Coronary artery (tissue), 2 donors: ENCODE measurements around the gene NAGLU.
A peak's percentile ranks its signal among the peaks of the same experiment; 100 is the strongest.

Experiments
- DNase-seq: peaks from one replicate; pipeline ENCODE4 v3.0.0-alpha.2; 2017; ENCODE audit warnings: low spot score
- H3K27ac ChIP-seq, 2 donors: fragments of 200-600 bp; sonication (generic); one replicate each; pipeline ENCODE4 v1.5.1; 2016 to 2019
- H3K4me3 ChIP-seq: fragments of 200-600 bp; sonication (generic); 2 replicates; pipeline ENCODE4 v1.5.1; 2016; ENCODE audit warnings: mild to moderate bottlenecking, moderate library complexity
- TF ChIP-seq, protein P1 (sequence below): fragments of 200-600 bp; sonication (generic); IDR thresholded peaks from one replicate; pipeline ENCODE4 v1.5.1; 2019; ENCODE audit warnings: antibody characterized with exemption

NAGLU gene

DNA sequence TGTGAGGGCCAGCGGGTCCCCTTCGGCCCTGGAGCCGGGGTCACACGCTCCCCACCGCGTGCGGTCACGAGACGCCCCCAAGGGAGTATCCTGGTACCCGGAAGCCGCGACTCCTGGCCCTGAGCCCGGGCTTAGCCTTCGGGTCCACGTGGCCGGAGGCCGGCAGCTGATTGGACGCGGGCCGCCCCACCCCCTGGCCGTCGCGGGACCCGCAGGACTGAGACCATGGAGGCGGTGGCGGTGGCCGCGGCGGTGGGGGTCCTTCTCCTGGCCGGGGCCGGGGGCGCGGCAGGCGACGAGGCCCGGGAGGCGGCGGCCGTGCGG, at the start of gene NAGLU:
Gene NAGLU, plus strand, starts transcription at position 194 of the 324 bp plus-strand sequence. Its CDS starts 32 bp downstream, at position 226.
- Histone ChIP-seq H3K4me3 (peak within 1 kb of the TSS; percentile 75), H3K27ac (peak within 1 kb of the TSS; percentile 94 to 95)
- DNase-seq: peak; percentile 98
- TF ChIP-seq, protein P1, sequence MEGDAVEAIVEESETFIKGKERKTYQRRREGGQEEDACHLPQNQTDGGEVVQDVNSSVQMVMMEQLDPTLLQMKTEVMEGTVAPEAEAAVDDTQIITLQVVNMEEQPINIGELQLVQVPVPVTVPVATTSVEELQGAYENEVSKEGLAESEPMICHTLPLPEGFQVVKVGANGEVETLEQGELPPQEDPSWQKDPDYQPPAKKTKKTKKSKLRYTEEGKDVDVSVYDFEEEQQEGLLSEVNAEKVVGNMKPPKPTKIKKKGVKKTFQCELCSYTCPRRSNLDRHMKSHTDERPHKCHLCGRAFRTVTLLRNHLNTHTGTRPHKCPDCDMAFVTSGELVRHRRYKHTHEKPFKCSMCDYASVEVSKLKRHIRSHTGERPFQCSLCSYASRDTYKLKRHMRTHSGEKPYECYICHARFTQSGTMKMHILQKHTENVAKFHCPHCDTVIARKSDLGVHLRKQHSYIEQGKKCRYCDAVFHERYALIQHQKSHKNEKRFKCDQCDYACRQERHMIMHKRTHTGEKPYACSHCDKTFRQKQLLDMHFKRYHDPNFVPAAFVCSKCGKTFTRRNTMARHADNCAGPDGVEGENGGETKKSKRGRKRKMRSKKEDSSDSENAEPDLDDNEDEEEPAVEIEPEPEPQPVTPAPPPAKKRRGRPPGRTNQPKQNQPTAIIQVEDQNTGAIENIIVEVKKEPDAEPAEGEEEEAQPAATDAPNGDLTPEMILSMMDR: no peak

DNA sequence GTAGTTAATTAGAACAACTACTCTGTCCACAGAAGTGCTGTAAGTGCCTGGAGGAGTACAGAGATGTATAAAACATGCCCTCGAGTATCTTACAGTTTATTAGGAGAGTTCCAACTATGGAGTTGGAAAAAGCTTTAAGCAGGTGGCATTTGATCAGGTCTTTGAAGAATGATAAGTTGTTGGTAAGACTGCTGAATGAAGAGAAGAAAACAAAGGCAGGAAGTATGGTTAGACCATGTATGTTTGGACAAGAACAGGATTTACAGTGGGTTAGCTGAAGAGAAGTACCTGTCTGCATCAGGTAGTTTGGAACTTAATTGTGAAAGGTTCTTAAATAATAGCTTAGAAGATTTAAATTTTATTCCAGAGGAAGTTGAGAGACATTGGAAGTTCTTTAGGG, 48.0 kb upstream of the NAGLU start:
- no peak for DNase-seq
- no peak overlapping the region for H3K4me3 ChIP-seq
- H3K27ac ChIP-seq: no peak overlapping the region
- TF ChIP-seq, protein P1: no peak

- TF ChIP-seq, protein P1: no peak
These were observed 42.7 kb upstream of the NAGLU start for GRCh38 chr17:42493319-42493718.

GRCh38 chr17:42494673-42495072, 41.4 kb upstream of the NAGLU start:
- no peak overlapping the region for H3K27ac ChIP-seq
- no peak overlapping the region for H3K4me3 ChIP-seq
- no peak for DNase-seq
- TF ChIP-seq, protein P1: no peak

More at GRCh38 chr17:42493319-42493718, 42.7 kb upstream of the NAGLU start:
- no peak for DNase-seq
- H3K27ac ChIP-seq: no peak overlapping the region
- no peak overlapping the region for H3K4me3 ChIP-seq

GRCh38 chr17:42498828-42499227, 37.2 kb upstream of the NAGLU start:
- TF ChIP-seq, protein P1: no peak
- DNase-seq: no peak

DNA sequence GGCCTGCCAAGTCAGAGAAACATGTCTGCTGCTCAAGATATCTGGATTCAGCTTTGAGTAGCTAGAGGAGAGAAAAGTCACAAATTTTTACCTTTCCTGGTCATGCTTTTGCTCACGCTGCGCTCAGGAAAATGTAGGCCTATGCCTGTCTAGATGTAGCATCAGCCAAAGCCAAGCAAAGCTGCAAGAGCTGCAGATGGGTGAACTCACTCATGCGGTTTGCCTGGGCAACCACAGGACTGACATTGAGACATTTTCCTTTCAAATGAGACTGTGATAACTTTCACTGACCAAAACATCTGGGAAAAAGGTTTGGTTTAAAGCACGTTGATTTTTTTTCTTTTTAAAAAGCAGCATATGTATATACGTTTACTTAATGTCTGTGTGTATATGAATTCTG, 34.0 kb upstream of the NAGLU start:
- TF ChIP-seq, protein P1: no peak
- DNase-seq: no peak
- no peak overlapping the region for H3K27ac ChIP-seq
- H3K4me3 ChIP-seq: no peak overlapping the region

More at GRCh38 chr17:42498828-42499227, 37.2 kb upstream of the NAGLU start:
- Histone ChIP-seq H3K4me3 (no peak overlapping the region), H3K27ac (no peak overlapping the region)

GRCh38 chr17:42502926-42503325, 33.1 kb upstream of the NAGLU start:
- no peak for DNase-seq
- TF ChIP-seq, protein P1: no peak
- Histone ChIP-seq H3K4me3 (no peak overlapping the region), H3K27ac (no peak overlapping the region)
